KOPT-K1 (cell line): ENCODE results near the gene SH3PXD2A.

Experiments
- H3K27ac ChIP-seq: fragments of 200-600 bp; sonication (generic); 2 replicates; pipeline ENCODE4 v1.5.1; 2016; ENCODE audit warnings: antibody characterized with exemption, mild to moderate bottlenecking, low read depth, low read length; ENCODE audit not compliant: poor library complexity, severe bottlenecking
- H3K36me3 ChIP-seq: fragments of 200-600 bp; sonication (generic); 2 replicates; pipeline ENCODE4 v1.5.1; 2017; ENCODE audit warnings: antibody characterized with exemption, mild to moderate bottlenecking, low read length, moderate library complexity; ENCODE audit not compliant: insufficient read depth
- H3K9me3 ChIP-seq: fragments of 200-600 bp; sonication (generic); 2 replicates; pipeline ENCODE4 v1.5.1; 2017; ENCODE audit warnings: antibody characterized with exemption, low read length, mild to moderate bottlenecking; ENCODE audit not compliant: insufficient read depth, poor library complexity, severe bottlenecking

Gene SH3PXD2A

GRCh38 chr10:103859161-103860086 lies 4.0 kb upstream of the SH3PXD2A start:
- H3K27ac ChIP-seq, result no peak overlapping the region
- peaks cover 2% of the 10 kb centered on the region for H3K9me3 ChIP-seq
- H3K36me3 ChIP-seq, result no peaks in the 10 kb centered on the region

GRCh38 chr10:103858360-103858759 lies 3.0 kb upstream of the SH3PXD2A start:
- Histone ChIP-seq H3K9me3 (no peaks in the 10 kb centered on the region), H3K36me3 (no peaks in the 10 kb centered on the region), H3K27ac (no peak overlapping the region)

DNA sequence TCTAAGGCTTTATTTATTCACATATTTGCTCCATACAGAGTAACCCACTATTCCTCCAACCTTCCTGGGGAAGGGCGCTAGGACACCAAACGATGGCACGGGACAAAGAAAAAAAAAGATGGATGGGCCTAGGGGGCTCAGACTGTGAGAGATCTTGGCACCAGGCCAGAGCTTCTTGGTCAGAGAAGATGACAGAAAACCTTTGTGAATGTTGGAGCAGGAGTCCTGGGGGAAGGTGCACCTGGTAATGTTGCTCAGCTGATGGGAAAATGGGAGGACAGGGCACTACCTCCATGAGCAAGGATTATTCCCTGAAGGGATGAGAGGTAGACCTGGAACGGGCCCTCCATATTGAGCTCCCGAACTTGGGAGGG lies 1.4 kb upstream of the SH3PXD2A start:
- Histone ChIP-seq H3K36me3 (no peaks in the 10 kb centered on the region), H3K27ac (no peak overlapping the region), H3K9me3 (no peaks in the 10 kb centered on the region)

GRCh38 chr10:103855852-103856796 lies 748 bp upstream of the SH3PXD2A start:
- Histone ChIP-seq H3K9me3 (no peaks in the 10 kb centered on the region), H3K27ac (no peak overlapping the region)

GRCh38 chr10:103854686-103855391 lies 537 bp downstream of the SH3PXD2A start:
- Histone ChIP-seq H3K36me3 (no peaks in the 10 kb centered on the region), H3K27ac (no peak overlapping the region), H3K9me3 (no peaks in the 10 kb centered on the region)

More at GRCh38 chr10:103855852-103856796, 748 bp upstream of the SH3PXD2A start:
- no peaks in the 10 kb centered on the region for H3K36me3 ChIP-seq

- Histone ChIP-seq H3K9me3 (no peaks in the 10 kb centered on the region), H3K27ac (no peak overlapping the region), H3K36me3 (no peaks in the 10 kb centered on the region)
Observed at GRCh38 chr10:103854265-103854685, 1.1 kb downstream of the SH3PXD2A start.

- H3K27ac ChIP-seq, result no peak overlapping the region
- no peaks in the 10 kb centered on the region for H3K36me3 ChIP-seq
- no peaks in the 10 kb centered on the region for H3K9me3 ChIP-seq
Observed at GRCh38 chr10:103853428-103854264, 1.7 kb downstream of the SH3PXD2A start.

DNA sequence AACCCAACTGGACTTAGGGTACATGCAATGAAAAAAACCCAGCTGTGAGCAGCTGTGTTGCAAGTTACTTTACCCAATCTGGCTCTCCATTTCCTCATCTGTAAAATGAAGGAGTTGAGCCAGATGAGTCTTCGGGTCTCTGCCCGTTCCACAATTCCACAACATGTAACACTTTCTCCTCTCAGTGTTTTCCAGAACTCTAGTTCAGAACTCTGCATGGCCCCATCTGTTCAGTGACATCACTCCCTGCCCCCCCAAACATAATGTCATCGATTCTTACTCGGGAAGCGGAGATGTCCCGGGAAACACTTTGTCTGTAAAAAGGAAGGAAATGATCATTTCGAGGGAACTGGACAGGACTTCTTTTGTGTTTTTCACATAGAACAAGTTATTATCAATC lies 2.5 kb downstream of the SH3PXD2A start:
- Histone ChIP-seq H3K9me3 (no peaks in the 10 kb centered on the region), H3K36me3 (no peaks in the 10 kb centered on the region), H3K27ac (no peak overlapping the region)

- Histone ChIP-seq H3K27ac (no peak overlapping the region), H3K9me3 (no peaks in the 10 kb centered on the region), H3K36me3 (no peaks in the 10 kb centered on the region)
Observed at GRCh38 chr10:103852189-103852711, 3.1 kb downstream of the SH3PXD2A start.

- Histone ChIP-seq H3K36me3 (no peaks in the 10 kb centered on the region), H3K9me3 (no peaks in the 10 kb centered on the region), H3K27ac (no peak overlapping the region)
Observed at GRCh38 chr10:103851261-103851660, 4.1 kb downstream of the SH3PXD2A start.

GRCh38 chr10:103850572-103850895 lies 4.8 kb downstream of the SH3PXD2A start:
- no peaks in the 10 kb centered on the region for H3K36me3 ChIP-seq
- no peaks in the 10 kb centered on the region for H3K9me3 ChIP-seq
- H3K27ac ChIP-seq, result no peak overlapping the region

DNA sequence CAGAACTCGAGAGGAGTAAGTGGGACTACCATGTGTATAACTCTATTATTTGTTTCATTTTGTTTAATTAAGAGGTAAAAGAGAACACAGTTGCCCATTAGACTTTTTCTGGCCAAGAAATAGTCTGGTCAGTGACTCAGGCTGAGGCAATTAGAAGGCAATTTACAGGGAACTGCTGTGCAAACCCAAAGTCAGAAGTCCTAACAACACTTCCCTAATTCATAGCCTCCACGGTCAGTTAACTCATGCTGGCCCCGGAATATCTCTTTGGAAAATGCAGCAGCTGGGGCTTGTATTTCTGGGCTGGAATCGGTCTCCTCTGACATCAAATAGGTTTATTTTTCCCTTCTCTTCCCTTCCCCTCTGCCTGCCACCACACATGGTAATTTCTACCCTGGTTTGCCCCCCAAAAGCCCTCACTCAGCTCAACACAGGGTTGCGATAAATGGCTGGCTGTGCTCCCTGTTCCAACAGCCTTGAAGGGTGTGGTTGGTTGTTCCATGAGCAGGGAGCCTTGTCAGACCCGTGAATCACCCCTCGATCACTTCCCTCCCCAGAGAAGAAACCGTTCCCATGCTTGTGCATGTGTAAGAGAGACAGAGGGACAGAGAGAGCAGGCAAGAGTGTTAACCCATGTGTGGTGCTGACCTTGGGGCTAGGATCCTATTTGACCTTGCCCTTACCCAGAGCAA lies 5.3 kb downstream of the SH3PXD2A start:
- H3K27ac ChIP-seq, result no peak overlapping the region
- no peaks in the 10 kb centered on the region for H3K36me3 ChIP-seq
- H3K9me3 ChIP-seq, result no peaks in the 10 kb centered on the region

- H3K36me3 ChIP-seq, result no peaks in the 10 kb centered on the region
- no peaks in the 10 kb centered on the region for H3K9me3 ChIP-seq
- no peak overlapping the region for H3K27ac ChIP-seq
Observed at GRCh38 chr10:103849212-103849877, 6.0 kb downstream of the SH3PXD2A start.
